MV-4-11 (cell line): ENCODE results near the gene DLK1.

ENCODE experiments used
- DNase-seq: peaks from one replicate; lab custom pipeline; 2025; lab: John Stamatoyannopoulos, UW

The DLK1 gene

GRCh38 chr14:100777818-100778525 lies 51.3 kb downstream of the DLK1 start:
- DNase-seq = no peak

GRCh38 chr14:100778526-100778882 lies 51.8 kb downstream of the DLK1 start:
- DNase-seq = no peak

GRCh38 chr14:100778951-100779690 lies 52.4 kb downstream of the DLK1 start:
- no peak for DNase-seq

- DNase-seq = no peak
These were observed 53.0 kb downstream of the DLK1 start for GRCh38 chr14:100779691-100780080.

- no peak for DNase-seq
These were observed 53.6 kb downstream of the DLK1 start for GRCh38 chr14:100780246-100780645.

- no peak for DNase-seq
These were observed 54.1 kb downstream of the DLK1 start for GRCh38 chr14:100780646-100781355.

GRCh38 chr14:100781952-100782351 lies 55.3 kb downstream of the DLK1 start:
- DNase-seq = no peak

GRCh38 chr14:100782516-100783320 lies 56.0 kb downstream of the DLK1 start:
- DNase-seq = no peak

GRCh38 chr14:100783630-100784370 lies 57.1 kb downstream of the DLK1 start:
- no peak for DNase-seq

GRCh38 chr14:100784523-100785337 lies 58.0 kb downstream of the DLK1 start:
- no peak for DNase-seq

GRCh38 chr14:100785338-100785615 lies 58.6 kb downstream of the DLK1 start:
- DNase-seq = no peak

GRCh38 chr14:100785626-100786025 lies 58.9 kb downstream of the DLK1 start:
- no peak for DNase-seq

GRCh38 chr14:100786131-100786530 lies 59.4 kb downstream of the DLK1 start:
- no peak for DNase-seq

GRCh38 chr14:100786576-100787219 lies 60.0 kb downstream of the DLK1 start:
- no peak for DNase-seq

GRCh38 chr14:100787659-100788058 lies 61.0 kb downstream of the DLK1 start:
- no peak for DNase-seq
